Activated T-cell treated with anti-CD3 and anti-CD28 coated beads for 1 hour (primary cell): ENCODE data around the gene IRAG1.

Experiments
- DNase-seq: peaks from one replicate; pipeline ENCODE4 v3.0.0-alpha.2; 2020; ENCODE audit warnings: low read depth

The IRAG1 gene, protein sequence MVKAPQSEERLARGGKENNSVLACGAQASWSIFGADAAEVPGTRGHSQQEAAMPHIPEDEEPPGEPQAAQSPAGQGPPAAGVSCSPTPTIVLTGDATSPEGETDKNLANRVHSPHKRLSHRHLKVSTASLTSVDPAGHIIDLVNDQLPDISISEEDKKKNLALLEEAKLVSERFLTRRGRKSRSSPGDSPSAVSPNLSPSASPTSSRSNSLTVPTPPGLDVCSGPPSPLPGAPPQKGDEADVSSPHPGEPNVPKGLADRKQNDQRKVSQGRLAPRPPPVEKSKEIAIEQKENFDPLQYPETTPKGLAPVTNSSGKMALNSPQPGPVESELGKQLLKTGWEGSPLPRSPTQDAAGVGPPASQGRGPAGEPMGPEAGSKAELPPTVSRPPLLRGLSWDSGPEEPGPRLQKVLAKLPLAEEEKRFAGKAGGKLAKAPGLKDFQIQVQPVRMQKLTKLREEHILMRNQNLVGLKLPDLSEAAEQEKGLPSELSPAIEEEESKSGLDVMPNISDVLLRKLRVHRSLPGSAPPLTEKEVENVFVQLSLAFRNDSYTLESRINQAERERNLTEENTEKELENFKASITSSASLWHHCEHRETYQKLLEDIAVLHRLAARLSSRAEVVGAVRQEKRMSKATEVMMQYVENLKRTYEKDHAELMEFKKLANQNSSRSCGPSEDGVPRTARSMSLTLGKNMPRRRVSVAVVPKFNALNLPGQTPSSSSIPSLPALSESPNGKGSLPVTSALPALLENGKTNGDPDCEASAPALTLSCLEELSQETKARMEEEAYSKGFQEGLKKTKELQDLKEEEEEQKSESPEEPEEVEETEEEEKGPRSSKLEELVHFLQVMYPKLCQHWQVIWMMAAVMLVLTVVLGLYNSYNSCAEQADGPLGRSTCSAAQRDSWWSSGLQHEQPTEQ

DNA sequence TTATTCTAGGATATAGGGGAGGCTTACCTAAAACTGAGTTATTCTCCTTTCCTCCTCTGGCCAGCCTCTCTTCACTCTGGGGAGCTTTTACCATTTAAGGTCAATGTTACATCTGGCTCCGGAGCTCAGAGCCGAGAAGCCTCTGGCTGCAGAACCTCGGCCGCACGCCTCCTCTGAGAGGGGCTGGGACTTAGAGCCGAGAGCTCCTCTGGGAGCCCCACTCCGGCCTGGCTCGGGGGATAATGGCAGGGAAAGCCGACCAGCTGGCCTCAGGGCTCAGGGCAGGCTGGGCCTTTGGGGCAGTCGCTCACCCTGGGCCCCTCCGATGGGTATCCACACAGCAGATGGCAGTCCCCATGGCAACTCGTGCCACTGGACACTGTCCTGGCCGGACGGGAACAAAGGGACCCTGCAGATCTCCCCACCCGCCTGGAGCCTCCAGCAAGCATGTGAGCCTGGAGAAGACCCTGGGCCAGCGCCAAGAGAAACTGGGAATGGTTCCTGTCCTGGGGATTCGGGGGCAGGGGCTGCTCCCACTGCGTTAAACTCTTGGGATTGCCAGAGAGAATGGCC, at the start of gene IRAG1:
Gene IRAG1 (minus strand): TSS at position 247 of the 573 bp plus-strand sequence. CDS start 153 bp downstream, at position 94.
- DNase-seq: no peak

DNA sequence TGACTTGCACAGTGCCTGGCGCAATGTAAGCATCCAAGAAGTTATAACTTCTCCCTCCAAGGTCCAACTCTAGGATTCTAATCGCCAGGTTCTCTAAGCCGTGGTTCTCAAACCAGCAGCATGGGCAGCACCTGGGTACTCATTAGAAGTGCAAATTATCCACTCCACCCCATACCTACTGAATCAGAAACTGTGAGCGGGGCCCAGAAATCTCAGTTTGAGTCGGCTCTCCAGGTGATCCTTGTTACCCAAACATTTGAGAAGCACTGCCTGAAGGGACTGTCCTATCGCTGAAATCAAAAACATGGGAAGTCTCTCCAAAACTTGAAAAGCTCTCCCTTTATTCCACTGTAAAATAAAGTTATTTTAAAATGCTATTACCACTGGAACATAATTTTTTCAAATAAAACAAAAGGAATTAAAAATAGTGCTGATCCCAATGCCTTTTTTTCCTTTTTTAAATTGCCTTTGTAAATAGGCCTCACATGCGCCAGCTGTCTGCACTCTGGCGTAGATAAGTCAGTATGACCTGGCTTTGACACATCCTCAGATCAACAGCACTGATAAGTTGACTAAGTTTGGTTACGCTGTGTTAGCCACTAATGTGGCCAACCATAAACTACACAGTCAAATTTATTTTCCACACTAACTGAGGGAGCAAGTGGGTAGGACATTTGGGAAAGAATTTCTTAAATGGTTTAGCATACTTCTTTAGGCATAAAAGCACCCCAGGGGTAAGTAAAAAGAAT, 49.1 kb upstream of the IRAG1 start:
- DNase-seq: peak; percentile 9

- peak; percentile 78 for DNase-seq
Observed at GRCh38 chr11:10735481-10736475, 42.2 kb upstream of the IRAG1 start.

GRCh38 chr11:10731064-10731680, 37.6 kb upstream of the IRAG1 start:
- no peak for DNase-seq

DNA sequence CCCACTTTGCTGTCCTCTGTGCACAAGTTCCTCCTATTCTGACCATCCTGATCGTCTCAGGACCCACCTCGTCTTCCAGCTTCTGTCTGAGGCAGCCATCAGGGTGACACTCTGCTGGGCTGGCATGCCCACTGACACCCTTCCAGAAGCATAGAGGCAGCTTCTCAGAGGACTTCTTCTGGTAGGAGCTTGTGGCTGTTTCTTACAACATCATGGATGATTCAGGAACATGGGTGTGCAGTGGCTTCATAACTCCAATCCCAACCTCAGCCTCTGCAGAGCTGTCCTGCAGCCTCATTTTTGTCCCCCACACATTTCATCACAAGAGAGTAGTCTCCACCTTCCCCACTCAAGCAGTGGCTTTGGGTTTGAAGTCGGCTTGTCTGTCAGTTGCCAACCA, 36.6 kb upstream of the IRAG1 start:
- DNase-seq: no peak

GRCh38 chr11:10728789-10729472, 35.4 kb upstream of the IRAG1 start:
- DNase-seq: no peak

GRCh38 chr11:10728154-10728553, 34.6 kb upstream of the IRAG1 start:
- DNase-seq: no peak

GRCh38 chr11:10727146-10727851, 33.7 kb upstream of the IRAG1 start:
- no peak for DNase-seq

GRCh38 chr11:10725907-10726253, 32.3 kb upstream of the IRAG1 start:
- DNase-seq: no peak

GRCh38 chr11:10725114-10725906, 31.8 kb upstream of the IRAG1 start:
- no peak for DNase-seq

- DNase-seq: no peak
Observed at GRCh38 chr11:10722307-10722706, 28.8 kb upstream of the IRAG1 start.

DNA sequence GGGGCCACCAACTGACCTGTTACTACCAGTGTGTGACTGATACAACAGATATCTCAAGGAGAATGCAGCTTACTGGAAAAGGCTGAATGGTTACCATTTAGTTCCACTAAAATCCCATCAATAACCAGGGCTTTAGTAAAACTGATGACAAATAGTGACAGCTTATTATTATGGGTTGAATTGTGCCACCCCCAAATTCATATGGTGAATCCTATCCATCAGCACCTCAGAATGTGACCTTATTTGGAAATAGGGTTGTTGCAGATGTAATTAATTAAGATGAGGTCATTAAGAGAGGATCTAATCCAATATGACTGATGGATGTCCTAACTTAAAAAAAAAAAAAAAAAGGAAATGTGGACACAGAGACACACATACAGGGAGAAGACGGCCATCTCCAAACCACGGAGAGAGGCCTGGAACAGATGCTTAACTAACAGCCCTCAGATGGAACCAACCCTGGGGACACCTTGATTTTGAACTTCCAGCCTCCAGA, 27.4 kb upstream of the IRAG1 start:
- no peak for DNase-seq

- no peak for DNase-seq
Observed at GRCh38 chr11:10719616-10720015, 26.1 kb upstream of the IRAG1 start.

- no peak for DNase-seq
Observed at GRCh38 chr11:10716543-10717259, 23.1 kb upstream of the IRAG1 start.

GRCh38 chr11:10716122-10716521, 22.6 kb upstream of the IRAG1 start:
- DNase-seq: no peak

DNA sequence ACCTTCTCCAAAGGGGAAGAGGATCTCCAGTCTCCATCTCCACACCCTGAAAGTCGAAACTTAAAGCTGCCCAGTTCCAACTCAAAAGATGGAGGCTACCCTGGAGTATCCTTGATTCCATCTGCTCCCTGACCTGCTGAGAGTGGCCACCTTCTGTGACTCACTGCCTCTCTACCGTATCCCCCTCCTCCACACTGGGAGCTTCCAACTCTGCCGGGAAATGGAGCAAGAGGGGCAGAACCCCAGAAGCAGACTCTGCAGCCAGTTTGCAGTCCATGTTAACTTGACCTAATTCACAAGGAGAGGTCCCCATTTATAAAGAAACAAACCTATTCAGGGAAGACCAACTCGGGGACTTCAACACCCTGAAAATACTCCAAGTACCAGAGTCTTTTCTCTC, 22.0 kb upstream of the IRAG1 start:
- DNase-seq: no peak
